Activated CD4-positive, alpha-beta T cell treated with anti-CD3 and anti-CD28 coated beads for 48 hours (primary cell): ENCODE data around the gene AGTR1.
"Not testable (repeated sequence)": the region's sequence is repeated elsewhere in the genome, so short reads cannot be mapped to it uniquely, and the experiment has no call there.

ENCODE experiments used
- DNase-seq: peaks from one replicate; pipeline ENCODE4 v3.0.0-alpha.2; 2020

Gene AGTR1

GRCh38 chr3:148718982-148719862 is 21.5 kb downstream of the AGTR1 start:
- no peak for DNase-seq

- no peak for DNase-seq
Measured at GRCh38 chr3:148720873-148721272, 23.2 kb downstream of the AGTR1 start.

DNA sequence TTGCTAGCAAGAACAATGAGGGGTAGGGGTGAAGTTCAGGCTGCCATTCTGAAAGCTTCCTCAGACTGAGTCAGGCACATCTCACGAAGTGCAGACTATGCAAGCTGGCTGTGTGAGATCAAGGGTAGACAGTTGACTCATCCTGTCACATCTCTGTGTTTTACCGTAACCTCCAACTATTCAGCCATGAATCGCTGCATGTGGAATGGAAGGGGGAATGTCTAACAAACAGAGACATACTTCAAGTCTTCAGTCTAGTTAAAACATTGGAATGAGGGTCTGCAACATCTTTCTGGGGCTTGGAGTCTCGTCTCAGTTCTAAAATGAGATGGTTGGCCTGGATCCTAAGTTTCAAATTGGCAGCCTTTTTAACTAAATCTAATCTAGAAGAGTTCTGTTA is 25.9 kb downstream of the AGTR1 start:
- DNase-seq: no peak

DNA sequence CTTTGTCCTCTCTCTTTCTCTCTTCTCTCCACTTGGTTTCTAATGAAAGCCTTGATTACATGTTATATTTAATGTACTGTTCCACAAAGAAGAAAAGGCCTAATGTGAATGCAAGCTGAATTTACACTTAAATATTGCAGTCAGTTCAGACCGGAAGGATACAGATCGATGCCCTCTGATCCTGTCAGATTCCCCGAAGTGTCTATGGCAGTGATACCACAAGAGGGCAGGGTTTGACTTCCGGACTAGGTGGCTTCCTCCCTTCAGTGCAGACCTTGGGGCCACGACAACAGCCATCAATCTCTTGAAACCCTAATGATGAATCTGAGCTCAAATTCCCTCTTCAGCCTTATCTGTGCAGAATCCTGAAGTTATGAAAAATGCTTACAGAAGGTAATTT is 29.5 kb downstream of the AGTR1 start:
- DNase-seq: peak; percentile 4

GRCh38 chr3:148728753-148729152 is 31.1 kb downstream of the AGTR1 start:
- DNase-seq: no peak

DNA sequence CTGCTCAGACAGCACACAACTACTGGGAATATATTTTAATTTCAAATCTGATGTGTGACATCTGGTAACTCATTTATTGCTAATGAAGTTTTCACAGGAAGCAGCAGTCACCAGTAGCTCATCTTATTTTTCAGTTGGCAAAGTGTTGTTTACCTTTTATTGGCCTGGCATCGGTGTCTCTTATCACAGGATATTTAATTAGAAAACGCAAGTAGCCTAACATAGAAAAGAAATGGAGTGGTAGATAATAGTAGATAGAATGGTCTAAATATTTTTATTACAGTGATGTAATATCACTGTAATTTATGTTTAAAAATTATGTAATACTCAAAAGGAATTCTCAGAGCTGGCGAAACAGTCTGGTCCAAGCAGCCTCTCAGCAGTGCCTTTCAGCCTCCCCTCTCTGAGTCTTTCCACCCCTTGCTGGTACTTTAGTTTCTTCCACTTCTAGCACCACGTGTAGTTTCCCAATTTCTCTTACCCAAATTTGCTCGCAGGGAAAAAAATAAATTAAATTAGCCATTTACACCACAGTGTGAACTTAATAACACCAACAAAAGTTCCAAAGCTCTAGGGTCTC is 31.9 kb downstream of the AGTR1 start:
- DNase-seq: no peak

GRCh38 chr3:148730676-148731075 is 33.0 kb downstream of the AGTR1 start:
- no peak for DNase-seq

GRCh38 chr3:148735597-148735996 is 37.9 kb downstream of the AGTR1 start:
- DNase-seq: no peak

DNA sequence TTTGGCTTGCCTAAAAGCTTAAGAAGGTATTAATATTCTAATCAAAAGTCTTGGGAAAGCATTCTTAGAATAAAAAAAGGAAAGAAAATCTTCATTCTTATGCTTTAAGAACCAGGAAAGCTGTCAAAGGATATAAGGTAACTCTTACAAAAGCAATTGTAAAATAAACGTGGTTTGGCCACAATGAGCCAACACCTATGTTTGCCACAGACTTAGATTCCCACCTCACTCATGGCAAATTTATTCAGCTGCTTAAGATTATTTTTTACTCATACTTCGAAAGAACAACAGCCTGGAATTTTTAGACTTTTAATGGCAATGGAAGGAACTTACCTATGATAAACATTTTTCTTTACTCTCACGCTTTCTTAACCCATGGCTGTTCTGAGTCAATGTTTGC is 38.4 kb downstream of the AGTR1 start:
- no peak for DNase-seq

GRCh38 chr3:148737104-148737530 is 39.4 kb downstream of the AGTR1 start:
- no peak for DNase-seq

DNA sequence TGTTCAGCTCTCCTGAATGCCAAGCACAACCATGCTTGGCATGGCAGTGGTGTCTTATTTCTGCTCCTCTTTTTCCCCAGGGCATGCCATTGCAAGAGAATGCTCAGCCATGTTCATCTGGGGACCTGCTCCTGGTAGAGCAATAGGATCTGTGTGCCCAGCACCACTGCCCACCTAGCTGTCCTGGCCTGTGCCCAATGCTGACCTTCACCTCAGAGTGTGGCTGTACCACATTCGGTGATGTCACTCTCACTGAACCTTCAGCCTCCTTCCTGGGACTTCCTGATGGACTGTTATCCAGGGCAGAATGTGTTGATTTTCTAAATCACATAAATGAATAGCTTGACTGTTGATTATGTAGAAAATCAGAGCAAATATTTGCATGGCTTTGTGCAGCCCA is 42.0 kb downstream of the AGTR1 start:
- no peak for DNase-seq

DNA sequence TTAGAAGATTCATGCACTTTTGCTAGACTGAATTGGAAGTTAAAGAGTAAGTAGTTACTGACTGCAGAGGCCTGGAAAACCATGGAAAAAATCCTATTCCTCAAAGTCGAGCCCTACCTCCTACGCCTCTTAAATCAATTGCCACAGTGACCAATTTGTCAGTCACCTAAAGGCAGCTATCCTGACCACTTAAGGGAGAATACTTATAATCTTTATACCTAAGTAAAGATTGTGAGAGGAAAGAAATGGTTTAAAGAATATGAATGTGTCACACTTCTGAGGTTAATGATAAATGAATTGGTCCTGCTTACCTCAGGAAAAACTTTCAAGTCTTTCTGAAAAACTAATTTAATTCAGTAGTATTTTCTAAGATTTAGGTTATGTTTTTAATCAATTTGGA is 42.6 kb downstream of the AGTR1 start:
- no peak for DNase-seq

DNA sequence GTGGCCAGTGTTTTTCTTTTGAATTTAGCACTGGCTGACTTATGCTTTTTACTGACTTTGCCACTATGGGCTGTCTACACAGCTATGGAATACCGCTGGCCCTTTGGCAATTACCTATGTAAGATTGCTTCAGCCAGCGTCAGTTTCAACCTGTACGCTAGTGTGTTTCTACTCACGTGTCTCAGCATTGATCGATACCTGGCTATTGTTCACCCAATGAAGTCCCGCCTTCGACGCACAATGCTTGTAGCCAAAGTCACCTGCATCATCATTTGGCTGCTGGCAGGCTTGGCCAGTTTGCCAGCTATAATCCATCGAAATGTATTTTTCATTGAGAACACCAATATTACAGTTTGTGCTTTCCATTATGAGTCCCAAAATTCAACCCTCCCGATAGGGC is 43.5 kb downstream of the AGTR1 start:
- DNase-seq: no peak

DNA sequence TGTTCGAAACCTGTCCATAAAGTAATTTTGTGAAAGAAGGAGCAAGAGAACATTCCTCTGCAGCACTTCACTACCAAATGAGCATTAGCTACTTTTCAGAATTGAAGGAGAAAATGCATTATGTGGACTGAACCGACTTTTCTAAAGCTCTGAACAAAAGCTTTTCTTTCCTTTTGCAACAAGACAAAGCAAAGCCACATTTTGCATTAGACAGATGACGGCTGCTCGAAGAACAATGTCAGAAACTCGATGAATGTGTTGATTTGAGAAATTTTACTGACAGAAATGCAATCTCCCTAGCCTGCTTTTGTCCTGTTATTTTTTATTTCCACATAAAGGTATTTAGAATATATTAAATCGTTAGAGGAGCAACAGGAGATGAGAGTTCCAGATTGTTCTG is 44.4 kb downstream of the AGTR1 start:
- DNase-seq: no peak

DNA sequence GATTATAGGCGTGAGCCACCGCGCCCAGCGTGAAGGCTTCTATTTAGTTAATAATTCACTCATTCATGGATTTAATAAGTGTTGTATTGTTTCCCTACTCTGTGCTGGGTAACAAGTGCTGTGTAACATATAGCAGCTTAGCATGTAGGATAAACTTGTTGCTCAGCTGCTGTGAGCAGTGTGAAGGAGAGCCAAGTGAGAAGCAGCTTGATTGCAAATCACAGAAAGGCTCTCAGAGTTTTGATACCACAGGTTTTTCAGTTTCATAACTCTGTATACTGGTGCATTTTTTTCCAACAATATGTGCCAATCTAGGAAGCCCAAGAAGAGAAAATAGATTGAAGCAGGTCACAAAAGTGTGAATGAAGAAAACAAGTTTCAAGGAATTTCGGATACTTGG is 48.4 kb downstream of the AGTR1 start:
- DNase-seq: no peak

GRCh38 chr3:148748283-148748682 is 50.6 kb downstream of the AGTR1 start:
- DNase-seq: no peak

GRCh38 chr3:148750296-148750695 is 52.6 kb downstream of the AGTR1 start:
- DNase-seq: no peak

GRCh38 chr3:148751461-148751860 is 53.8 kb downstream of the AGTR1 start:
- DNase-seq: no peak

DNA sequence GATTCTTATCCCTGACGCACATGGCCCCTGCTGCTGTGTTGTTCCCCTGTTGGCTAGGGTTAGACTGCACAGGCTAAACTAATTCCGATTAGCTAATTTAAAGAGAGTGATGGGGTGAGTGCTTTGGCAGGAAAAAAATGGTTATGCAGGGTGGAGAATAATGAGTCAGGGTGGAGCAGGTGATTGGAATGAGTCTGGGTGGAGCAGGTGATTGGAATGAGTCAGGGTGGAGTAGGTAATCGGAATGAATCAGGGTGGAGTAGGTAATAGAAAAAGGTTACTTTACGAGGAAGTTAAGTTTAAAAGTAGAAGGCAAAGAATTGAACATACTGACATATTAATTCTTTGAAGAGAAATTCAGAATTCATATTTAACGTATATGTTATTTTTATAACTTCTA is 55.7 kb downstream of the AGTR1 start:
- DNase-seq: not testable (repeated sequence)

- DNase-seq: no peak
Measured at GRCh38 chr3:148755570-148755969, 57.9 kb downstream of the AGTR1 start.

- no peak for DNase-seq
Measured at GRCh38 chr3:148756311-148756710, 58.6 kb downstream of the AGTR1 start.

GRCh38 chr3:148757238-148758215 is 59.8 kb downstream of the AGTR1 start:
- DNase-seq: no peak

DNA sequence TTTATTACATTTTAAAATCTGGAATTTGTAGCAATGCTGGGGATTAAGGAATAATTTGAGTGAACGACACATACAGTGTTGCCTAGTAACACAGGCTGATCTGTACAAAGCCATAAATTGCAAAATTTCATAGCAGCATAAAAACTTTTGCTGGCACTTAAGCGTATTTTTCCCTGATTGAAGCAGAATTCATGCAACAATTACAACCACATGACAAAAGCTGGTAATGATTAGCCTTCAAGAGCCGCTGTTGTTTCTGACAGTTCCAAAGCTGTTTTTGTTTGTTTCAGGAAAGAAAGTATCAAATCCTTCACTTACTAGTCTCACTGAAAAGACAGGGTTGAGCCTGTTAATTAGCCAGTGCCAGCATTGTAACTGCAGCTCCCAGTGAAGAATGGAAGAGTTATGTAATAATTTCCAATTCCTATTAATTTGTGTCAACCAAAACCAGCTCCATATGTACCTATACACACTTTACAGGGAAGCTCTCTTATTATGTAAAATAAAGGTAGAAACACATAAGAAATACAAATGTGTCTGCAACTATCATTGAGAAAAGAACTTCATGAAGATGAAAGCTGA is 60.7 kb downstream of the AGTR1 start:
- DNase-seq: no peak
